RWPE1 (cell line): ENCODE data around the gene MYRFL.

Experiments
- CTCF ChIA-PET: fragments of 350-600 bp; sonication (Branson Sonifier 250); formaldehyde crosslinking; extraction: SDS; loops from one replicate; lab custom pipeline; 2021; lab: Yijun Ruan, JAX
- POLR2A ChIA-PET: fragments of 400-600 bp; formaldehyde crosslinking; extraction: SDS; loops from one replicate; lab custom pipeline; 2020; ENCODE audit warnings: antibody characterized with exemption; ENCODE audit not compliant: low non-redundant PET; lab: Yijun Ruan, JAX
- DNase-seq: peaks from one replicate; pipeline ENCODE4 v3.0.0; 2012; ENCODE audit warnings: low spot score
- H3K27ac ChIP-seq: fragments of 450-650 bp; 2 replicates; pipeline ENCODE4 v1.5.1; 2017
- CTCF ChIP-seq: fragments of 450-650 bp; conservative IDR thresholded peaks from 2 replicates; pipeline ENCODE4 v1.5.1; 2017; ENCODE audit warnings: low read depth, mild to moderate bottlenecking

The MYRFL gene

GRCh38 chr12:69837657-69838415, 12.8 kb downstream of the MYRFL start:
- no peak for TF ChIP-seq CTCF
- H3K27ac ChIP-seq = no peak overlapping the region
- ChIA-PET CTCF (no interaction called here), POLR2A (no interaction called here)
- no peak for DNase-seq

GRCh38 chr12:69840727-69841126, 15.7 kb downstream of the MYRFL start:
- TF ChIP-seq CTCF = no peak
- DNase-seq = no peak

GRCh38 chr12:69843608-69844007, 18.6 kb downstream of the MYRFL start:
- H3K27ac ChIP-seq = no peak overlapping the region
- POLR2A ChIA-PET = no interaction called here
- TF ChIP-seq CTCF = no peak
- CTCF ChIA-PET = no interaction called here
- no peak for DNase-seq

More at GRCh38 chr12:69840727-69841126, 15.7 kb downstream of the MYRFL start:
- no peak overlapping the region for H3K27ac ChIP-seq
- ChIA-PET CTCF (no interaction called here), POLR2A (no interaction called here)

GRCh38 chr12:69844416-69844815, 19.4 kb downstream of the MYRFL start:
- TF ChIP-seq CTCF = no peak
- DNase-seq = no peak
- no peak overlapping the region for H3K27ac ChIP-seq
- CTCF ChIA-PET = no interaction called here
- POLR2A ChIA-PET = no interaction called here

GRCh38 chr12:69844836-69845235, 19.8 kb downstream of the MYRFL start:
- H3K27ac ChIP-seq = no peak overlapping the region
- DNase-seq = no peak
- TF ChIP-seq CTCF = no peak
- CTCF ChIA-PET = no interaction called here
- POLR2A ChIA-PET = no interaction called here

GRCh38 chr12:69846976-69847375, 21.9 kb downstream of the MYRFL start:
- CTCF ChIA-PET = interaction anchor here (0.8 kb wide), 1 partner anchor 20 kb away, joined by 3 read pairs; no protein-coding TSS in a partner anchor
- no peak for TF ChIP-seq CTCF
- DNase-seq = no peak
- POLR2A ChIA-PET = no interaction called here
- no peak overlapping the region for H3K27ac ChIP-seq
